WTC11 (cell line): ENCODE measurements around the gene CLCC1. TPM values are rescaled to one million over a fixed set of nuclear protein-coding genes. Genes with fewer than 3 reads are reported as not detected.

Source experiments
- ATAC-seq: fragments of 200-7000 bp; cut with Tn5 transposase; 2 replicates; pipeline ENCODE4 v1.10.0; 2021; ENCODE audit warnings: mild to moderate bottlenecking, moderate library complexity
- CTCF ChIA-PET: fragments of 300-600 bp; sonication (Branson Sonifier 250); formaldehyde crosslinking; loops from one replicate; lab custom pipeline; 2021; ENCODE audit warnings: antibody characterized with exemption; lab: Charles Lee
- POLR2A ChIA-PET: fragments of 350-600 bp; sonication (Branson Sonifier 250); formaldehyde crosslinking; loops from one replicate; lab custom pipeline; 2021; ENCODE audit warnings: antibody characterized with exemption; lab: Charles Lee
- DNase-seq: peaks from one replicate; pipeline ENCODE4 v3.0.0; 2021; ENCODE audit warnings: low spot score
- H3K27ac Mint-ChIP-seq: 2 replicates; pipeline ENCODE4 v1.8.0; 2021; ENCODE audit warnings: mixed read lengths
- H3K27me3 Mint-ChIP-seq: 2 replicates; pipeline ENCODE4 v1.8.0; 2021; ENCODE audit warnings: low read depth, mild to moderate bottlenecking, moderate library complexity, mixed read lengths
- H3K36me3 Mint-ChIP-seq: 2 replicates; pipeline ENCODE4 v1.8.0; 2021; ENCODE audit warnings: mixed read lengths
- H3K4me1 Mint-ChIP-seq: 2 replicates; pipeline ENCODE4 v1.8.0; 2022; ENCODE audit warnings: mixed read lengths
- H3K4me3 Mint-ChIP-seq: 2 replicates; pipeline ENCODE4 v1.8.0; 2021; ENCODE audit warnings: mild to moderate bottlenecking, moderate library complexity, mixed read lengths
- H3K9me3 Mint-ChIP-seq: 2 replicates; pipeline ENCODE4 v1.8.0; 2021; ENCODE audit warnings: mixed read lengths
- ATF1 ChIP-seq: sonication (generic); formaldehyde crosslinking; IDR thresholded peaks from 2 replicates; pipeline ENCODE4 v1.8.1; 2023; ENCODE audit warnings: mild to moderate bottlenecking, moderate library complexity, missing genetic modification reagents
- FOXJ3 ChIP-seq: sonication (generic); formaldehyde crosslinking; IDR thresholded peaks from 2 replicates; pipeline ENCODE4 v1.9.0; 2021; ENCODE audit warnings: missing genetic modification reagents, mild to moderate bottlenecking, borderline replicate concordance
- FOXP1 ChIP-seq: sonication (generic); formaldehyde crosslinking; IDR thresholded peaks from 2 replicates; pipeline ENCODE4 v1.8.0; 2022; ENCODE audit warnings: missing genetic modification reagents, mild to moderate bottlenecking, moderate library complexity, borderline replicate concordance
- MXD4 ChIP-seq: fragments of 250-450 bp; sonication (Bioruptor Pico); IDR thresholded peaks from 2 replicates; pipeline ENCODE4 v1.8.0; 2021; ENCODE audit warnings: mild to moderate bottlenecking, moderate library complexity, borderline replicate concordance
- NFATC4 ChIP-seq: fragments of 250-450 bp; sonication (Bioruptor Pico); IDR thresholded peaks from 2 replicates; pipeline ENCODE4 v1.9.0; 2021; ENCODE audit warnings: mild to moderate bottlenecking
- SOX15 ChIP-seq: fragments of 250-450 bp; sonication (Bioruptor Pico); IDR thresholded peaks from 2 replicates; pipeline ENCODE4 v1.9.0; 2021; ENCODE audit warnings: mild to moderate bottlenecking
- ZNF121 ChIP-seq: sonication (generic); formaldehyde crosslinking; IDR thresholded peaks from 2 replicates; pipeline ENCODE4 v1.8.0; 2023; ENCODE audit warnings: missing genetic modification reagents
- total RNA-seq: library from RNA; stranded (reverse); gene quantifications from 3 replicates; pipeline ENCODE4 v1.2.3, GENCODE V29; 2021
- TF ChIP-seq, protein P1 (sequence below): fragments of 250-450 bp; sonication (Bioruptor Pico); IDR thresholded peaks from 2 replicates; pipeline ENCODE4 v1.9.0; 2021; ENCODE audit warnings: mild to moderate bottlenecking
- TF ChIP-seq, protein P2 (sequence below): sonication (generic); formaldehyde crosslinking; IDR thresholded peaks from 2 replicates; pipeline ENCODE4 v1.8.0; 2023; ENCODE audit warnings: missing genetic modification reagents
- TF ChIP-seq, protein P3 (sequence below): sonication (generic); formaldehyde crosslinking; IDR thresholded peaks from 2 replicates; pipeline ENCODE4 v1.8.1; 2023; ENCODE audit warnings: mild to moderate bottlenecking, missing genetic modification reagents, moderate library complexity
- TF ChIP-seq, protein P4 (sequence below): sonication (generic); formaldehyde crosslinking; IDR thresholded peaks from 2 replicates; pipeline ENCODE4 v1.8.1; 2023; ENCODE audit warnings: mild to moderate bottlenecking, missing genetic modification reagents
- TF ChIP-seq, protein P5 (sequence below): sonication (generic); formaldehyde crosslinking; IDR thresholded peaks from 2 replicates; pipeline ENCODE4 v1.8.0; 2022; ENCODE audit warnings: mild to moderate bottlenecking, missing genetic modification reagents
- TF ChIP-seq, protein P6 (sequence below): fragments of 250-450 bp; sonication (Bioruptor Pico); IDR thresholded peaks from 2 replicates; pipeline ENCODE4 v2.1.2; 2022; ENCODE audit warnings: mild to moderate bottlenecking, moderate library complexity
- TF ChIP-seq, protein P7 (sequence below): fragments of 250-450 bp; sonication (Bioruptor Pico); conservative IDR thresholded peaks from 2 replicates; pipeline ENCODE4 v1.9.0; 2021; ENCODE audit warnings: mild to moderate bottlenecking
- TF ChIP-seq, protein P8 (sequence below): sonication (generic); formaldehyde crosslinking; IDR thresholded peaks from 2 replicates; pipeline ENCODE4 v1.8.0; 2022; ENCODE audit warnings: mild to moderate bottlenecking, missing genetic modification reagents

The CLCC1 gene
- total RNA-seq, 1 experiment from 2014 or later, result 25.1 TPM

DNA sequence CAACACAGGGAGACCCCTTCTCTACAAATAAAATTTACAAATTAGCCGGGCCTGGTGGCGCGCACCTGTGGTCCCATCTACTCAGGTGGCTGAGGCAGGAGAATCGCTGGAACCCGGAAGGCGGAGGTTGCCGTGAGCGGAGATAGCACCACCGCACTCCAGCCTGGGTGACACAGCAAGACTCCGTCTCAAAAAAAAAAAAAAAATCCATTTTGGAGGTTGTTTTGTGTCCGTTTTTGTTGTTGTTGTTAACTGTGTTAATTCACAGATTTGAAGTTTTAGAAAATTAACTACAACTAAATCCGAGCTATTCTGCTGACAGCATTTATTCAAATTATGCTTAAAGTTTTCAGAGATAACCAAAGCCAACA is 618 bp downstream of the CLCC1 start:
- Mint-ChIP-seq H3K4me3 (peak overlapping the region; percentile 80), H3K9me3 (no peaks in the 10 kb centered on the region), H3K27ac (peak overlapping the region; percentile 45)

DNA sequence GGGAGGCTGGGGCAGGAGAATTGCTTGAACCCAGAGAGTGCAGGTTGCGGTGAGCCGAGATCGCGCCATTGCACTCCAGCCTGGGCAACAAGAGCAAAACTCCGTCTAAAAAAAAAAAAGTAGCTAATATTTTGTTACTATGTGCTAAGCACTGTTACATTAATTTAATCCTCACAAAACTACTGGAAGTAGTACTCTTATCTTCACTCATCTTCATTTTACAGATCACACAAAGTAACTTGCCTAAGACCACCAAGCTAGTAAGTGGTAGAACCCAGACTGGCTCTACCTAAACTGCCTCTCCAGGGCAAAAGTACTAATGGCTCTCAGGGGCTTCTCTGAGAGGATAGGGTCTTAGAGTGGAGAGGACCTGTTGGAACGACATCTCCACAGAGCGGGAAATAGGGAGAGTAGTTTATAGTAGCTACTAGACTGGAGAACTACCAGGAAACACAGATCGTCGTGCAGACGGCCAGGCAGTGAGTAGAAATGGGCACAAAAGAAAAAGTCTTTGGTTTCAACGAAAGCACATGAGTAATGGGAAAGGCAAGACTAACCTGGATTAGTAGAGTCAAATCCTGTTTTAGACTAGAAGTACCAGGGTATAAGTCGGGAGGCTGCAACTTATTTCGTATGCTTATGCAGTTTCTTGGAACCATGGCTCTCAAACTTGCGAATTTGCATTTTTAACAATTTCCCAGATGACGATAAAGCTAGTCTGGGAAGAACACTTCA is 1.4 kb downstream of the CLCC1 start:
- H3K4me3 Mint-ChIP-seq, result peak overlapping the region; percentile 80
- H3K36me3 Mint-ChIP-seq, result no peaks in the 10 kb centered on the region
- DNase-seq (no peak), ATAC-seq (no peak)
- ChIA-PET CTCF (interaction anchor here (0.8 to 0.9 kb wide), 2 partner anchors 151 kb away, joined by 3 read pairs; a partner anchor contains a TSS), POLR2A (no interaction called here)
- TF ChIP-seq, protein P1, sequence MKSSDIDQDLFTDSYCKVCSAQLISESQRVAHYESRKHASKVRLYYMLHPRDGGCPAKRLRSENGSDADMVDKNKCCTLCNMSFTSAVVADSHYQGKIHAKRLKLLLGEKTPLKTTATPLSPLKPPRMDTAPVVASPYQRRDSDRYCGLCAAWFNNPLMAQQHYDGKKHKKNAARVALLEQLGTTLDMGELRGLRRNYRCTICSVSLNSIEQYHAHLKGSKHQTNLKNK (CRISPR knock-in tag), result no peak
- TF ChIP-seq MXD4, result no peak
- TF ChIP-seq FOXJ3, result no peak
- H3K27me3 Mint-ChIP-seq, result no peaks in the 10 kb centered on the region
- peaks cover 25% of the 10 kb centered on the region for H3K4me1 Mint-ChIP-seq
- no peaks in the 10 kb centered on the region for H3K9me3 Mint-ChIP-seq
- H3K27ac Mint-ChIP-seq, result peak overlapping the region; percentile 64

More for the DNA sequence above, 618 bp downstream of the CLCC1 start:
- H3K36me3 Mint-ChIP-seq, result no peaks in the 10 kb centered on the region
- DNase-seq, result peak; percentile 36
- peak; percentile 36; the same call in 1 of the 2 replicates for TF ChIP-seq ZNF121 (CRISPR knock-in tag)
- no peak for TF ChIP-seq SOX15 (CRISPR knock-in tag)
- TF ChIP-seq FOXP1 (CRISPR knock-in tag), result no peak
- TF ChIP-seq, protein P2, sequence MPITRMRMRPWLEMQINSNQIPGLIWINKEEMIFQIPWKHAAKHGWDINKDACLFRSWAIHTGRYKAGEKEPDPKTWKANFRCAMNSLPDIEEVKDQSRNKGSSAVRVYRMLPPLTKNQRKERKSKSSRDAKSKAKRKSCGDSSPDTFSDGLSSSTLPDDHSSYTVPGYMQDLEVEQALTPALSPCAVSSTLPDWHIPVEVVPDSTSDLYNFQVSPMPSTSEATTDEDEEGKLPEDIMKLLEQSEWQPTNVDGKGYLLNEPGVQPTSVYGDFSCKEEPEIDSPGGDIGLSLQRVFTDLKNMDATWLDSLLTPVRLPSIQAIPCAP, result no peak
- TF ChIP-seq, protein P3, sequence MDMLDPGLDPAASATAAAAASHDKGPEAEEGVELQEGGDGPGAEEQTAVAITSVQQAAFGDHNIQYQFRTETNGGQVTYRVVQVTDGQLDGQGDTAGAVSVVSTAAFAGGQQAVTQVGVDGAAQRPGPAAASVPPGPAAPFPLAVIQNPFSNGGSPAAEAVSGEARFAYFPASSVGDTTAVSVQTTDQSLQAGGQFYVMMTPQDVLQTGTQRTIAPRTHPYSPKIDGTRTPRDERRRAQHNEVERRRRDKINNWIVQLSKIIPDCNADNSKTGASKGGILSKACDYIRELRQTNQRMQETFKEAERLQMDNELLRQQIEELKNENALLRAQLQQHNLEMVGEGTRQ, result no peak
- no peaks in the 10 kb centered on the region for H3K27me3 Mint-ChIP-seq
- peaks cover 22% of the 10 kb centered on the region for H3K4me1 Mint-ChIP-seq
- ChIA-PET CTCF (interaction anchor here (0.8 to 1.2 kb wide), 4 partner anchors 14 to 239 kb away, joined by 3 to 4 read pairs (median 3); a partner anchor contains a TSS), POLR2A (no interaction called here)
- ATAC-seq, result peak; percentile 9; the same call in 1 of the 2 replicates

DNA sequence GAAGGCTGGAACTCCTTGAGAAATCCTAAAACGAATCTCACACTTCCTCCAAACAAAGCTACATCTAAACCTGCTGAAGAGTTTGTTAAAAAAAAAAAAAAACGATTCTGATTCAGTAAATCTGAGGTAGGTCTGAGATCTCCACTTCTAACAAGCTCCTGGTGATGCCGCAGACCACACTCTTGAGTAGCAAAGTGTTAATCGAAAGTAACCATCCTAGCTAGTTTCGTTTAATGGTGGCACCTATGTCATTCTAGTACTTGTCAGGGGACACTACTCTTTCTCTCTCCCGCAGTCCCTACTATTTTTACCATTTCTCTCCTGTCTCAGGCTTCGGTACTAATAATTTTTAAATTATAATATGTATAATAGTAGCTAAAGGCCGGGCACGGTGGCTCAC is 2.1 kb downstream of the CLCC1 start:
- Mint-ChIP-seq H3K4me1 (peaks cover 25% of the 10 kb centered on the region), H3K9me3 (no peaks in the 10 kb centered on the region), H3K27ac (no peak overlapping the region), H3K36me3 (no peaks in the 10 kb centered on the region; the same call in 1 of the 2 replicates), H3K27me3 (no peaks in the 10 kb centered on the region), H3K4me3 (no peak overlapping the region)
- ChIA-PET CTCF (interaction anchor here (0.9 kb wide), 1 partner anchor 151 kb away, joined by 3 read pairs; a partner anchor contains a TSS), POLR2A (no interaction called here)
- ATAC-seq, result no peak
- TF ChIP-seq, protein P1 (CRISPR knock-in tag), result no peak
- no peak for TF ChIP-seq ATF1 (CRISPR knock-in tag)
- TF ChIP-seq, protein P4, sequence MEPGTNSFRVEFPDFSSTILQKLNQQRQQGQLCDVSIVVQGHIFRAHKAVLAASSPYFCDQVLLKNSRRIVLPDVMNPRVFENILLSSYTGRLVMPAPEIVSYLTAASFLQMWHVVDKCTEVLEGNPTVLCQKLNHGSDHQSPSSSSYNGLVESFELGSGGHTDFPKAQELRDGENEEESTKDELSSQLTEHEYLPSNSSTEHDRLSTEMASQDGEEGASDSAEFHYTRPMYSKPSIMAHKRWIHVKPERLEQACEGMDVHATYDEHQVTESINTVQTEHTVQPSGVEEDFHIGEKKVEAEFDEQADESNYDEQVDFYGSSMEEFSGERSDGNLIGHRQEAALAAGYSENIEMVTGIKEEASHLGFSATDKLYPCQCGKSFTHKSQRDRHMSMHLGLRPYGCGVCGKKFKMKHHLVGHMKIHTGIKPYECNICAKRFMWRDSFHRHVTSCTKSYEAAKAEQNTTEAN (CRISPR knock-in tag), result no peak
- TF ChIP-seq, protein P5, sequence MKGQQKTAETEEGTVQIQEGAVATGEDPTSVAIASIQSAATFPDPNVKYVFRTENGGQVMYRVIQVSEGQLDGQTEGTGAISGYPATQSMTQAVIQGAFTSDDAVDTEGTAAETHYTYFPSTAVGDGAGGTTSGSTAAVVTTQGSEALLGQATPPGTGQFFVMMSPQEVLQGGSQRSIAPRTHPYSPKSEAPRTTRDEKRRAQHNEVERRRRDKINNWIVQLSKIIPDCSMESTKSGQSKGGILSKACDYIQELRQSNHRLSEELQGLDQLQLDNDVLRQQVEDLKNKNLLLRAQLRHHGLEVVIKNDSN (CRISPR knock-in tag), result no peak
- TF ChIP-seq, protein P6, sequence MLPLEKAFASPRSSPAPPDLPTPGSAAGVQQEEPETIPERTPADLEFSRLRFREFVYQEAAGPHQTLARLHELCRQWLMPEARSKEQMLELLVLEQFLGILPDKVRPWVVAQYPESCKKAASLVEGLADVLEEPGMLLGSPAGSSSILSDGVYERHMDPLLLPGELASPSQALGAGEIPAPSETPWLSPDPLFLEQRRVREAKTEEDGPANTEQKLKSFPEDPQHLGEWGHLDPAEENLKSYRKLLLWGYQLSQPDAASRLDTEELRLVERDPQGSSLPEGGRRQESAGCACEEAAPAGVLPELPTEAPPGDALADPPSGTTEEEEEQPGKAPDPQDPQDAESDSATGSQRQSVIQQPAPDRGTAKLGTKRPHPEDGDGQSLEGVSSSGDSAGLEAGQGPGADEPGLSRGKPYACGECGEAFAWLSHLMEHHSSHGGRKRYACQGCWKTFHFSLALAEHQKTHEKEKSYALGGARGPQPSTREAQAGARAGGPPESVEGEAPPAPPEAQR, result no peak
- no peak for TF ChIP-seq NFATC4
- TF ChIP-seq, protein P7, sequence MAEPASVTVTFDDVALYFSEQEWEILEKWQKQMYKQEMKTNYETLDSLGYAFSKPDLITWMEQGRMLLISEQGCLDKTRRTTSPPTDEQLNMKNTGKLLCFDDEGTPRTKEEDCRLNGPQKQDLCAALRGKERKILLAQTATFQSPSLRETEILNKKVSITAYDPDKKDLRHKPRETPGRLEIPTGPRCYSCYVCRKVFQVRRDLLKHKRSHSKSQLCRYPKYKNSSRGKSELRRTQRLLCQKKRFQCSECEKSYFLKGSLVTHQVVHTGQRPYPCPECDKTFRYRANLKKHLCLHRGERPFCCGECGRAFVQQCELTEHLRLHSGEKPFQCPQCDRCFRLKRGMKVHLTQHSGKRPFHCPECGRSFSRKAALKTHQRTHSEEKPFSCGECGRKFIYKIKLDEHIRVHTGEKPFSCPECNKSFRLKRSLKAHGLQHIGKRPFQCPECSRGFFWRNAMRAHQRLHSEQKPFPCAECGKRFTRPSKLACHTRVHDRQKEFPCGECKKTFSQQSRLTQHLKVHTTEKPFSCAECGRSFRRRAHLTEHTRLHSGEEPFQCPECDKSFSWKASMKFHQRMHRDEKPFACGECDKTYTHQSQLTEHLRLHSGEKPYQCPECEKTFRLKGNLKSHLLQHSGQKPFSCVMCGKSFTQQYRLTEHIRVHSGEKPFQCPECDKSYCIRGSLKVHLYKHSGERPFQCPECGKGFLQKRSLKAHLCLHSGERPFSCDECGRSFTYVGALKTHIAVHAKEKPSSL (CRISPR knock-in tag), result no peak
- TF ChIP-seq, protein P8, sequence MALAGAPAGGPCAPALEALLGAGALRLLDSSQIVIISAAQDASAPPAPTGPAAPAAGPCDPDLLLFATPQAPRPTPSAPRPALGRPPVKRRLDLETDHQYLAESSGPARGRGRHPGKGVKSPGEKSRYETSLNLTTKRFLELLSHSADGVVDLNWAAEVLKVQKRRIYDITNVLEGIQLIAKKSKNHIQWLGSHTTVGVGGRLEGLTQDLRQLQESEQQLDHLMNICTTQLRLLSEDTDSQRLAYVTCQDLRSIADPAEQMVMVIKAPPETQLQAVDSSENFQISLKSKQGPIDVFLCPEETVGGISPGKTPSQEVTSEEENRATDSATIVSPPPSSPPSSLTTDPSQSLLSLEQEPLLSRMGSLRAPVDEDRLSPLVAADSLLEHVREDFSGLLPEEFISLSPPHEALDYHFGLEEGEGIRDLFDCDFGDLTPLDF, result no peak
- DNase-seq, result no peak
